ENCODE results near the gene MICU2.

- TF ChIP-seq CTCF (IDR thresholded peaks at IDR 0.05) (no peak), POLR2A (IDR thresholded peaks at IDR 0.05) (no peak)
Measured at GRCh38 chr13:21538753-21539152, 65.2 kb downstream of the MICU2 start.

Measured in prostate gland (tissue), 2 donors.